ENCODE results near the gene FARS2. TPM values are rescaled to one million over a fixed set of nuclear protein-coding genes. Genes with fewer than 3 reads are reported as not detected.

The FARS2 gene
- total RNA-seq, 2 experiments from 2014 or later = 13.8 to 14.3 TPM

GRCh38 chr6:5582762-5583161, 321.4 kb downstream of the FARS2 start:
- ChIA-PET CTCF (ENCODE audit: unreplicated experiment) (no interaction called here), POLR2A (interaction anchor here (0.6 to 0.7 kb wide), 2 partner anchors 295 to 1980 kb away, joined by 3 to 4 read pairs; no protein-coding TSS in a partner anchor)
- no peak overlapping the region for H3K4me2 ChIP-seq (ENCODE audit: low read length)
- no peak for DNase-seq (ENCODE audit: low spot score)
- no peaks in the 10 kb centered on the region for H3K9me2 ChIP-seq (ENCODE audit: insufficient read depth, low read length)
- no peaks in the 10 kb centered on the region for H3K4me1 ChIP-seq (ENCODE audit: insufficient read depth, low read length, poor library complexity, severe bottlenecking)
- H3K4me3 ChIP-seq (ENCODE audit: low read depth, low read length, poor library complexity, severe bottlenecking) = no peak overlapping the region
- H3K27ac ChIP-seq (ENCODE audit: low read depth, low read length, poor library complexity, severe bottlenecking) = no peak overlapping the region
- no peaks in the 10 kb centered on the region for H4K20me1 ChIP-seq (ENCODE audit: insufficient read depth, low read length)
- TF ChIP-seq CTCF (conservative IDR thresholded peaks at IDR 0.05; ENCODE audit: low read length) (no peak), EZH2phosphoT487 (IDR thresholded peaks at IDR 0.05; ENCODE audit: borderline replicate concordance, low read depth, low read length) (no peak)
- no peaks in the 10 kb centered on the region for H3K9me3 ChIP-seq (ENCODE audit: low read length)
- no TSS peak for BruUV-seq (replicated peaks)
- H2AFZ ChIP-seq (ENCODE audit: low read length) = no peak overlapping the region
- H3K36me3 ChIP-seq (ENCODE audit: insufficient read depth, low read length) = no peaks in the 10 kb centered on the region
- intact Hi-C loops (cut with micrococcal nuclease; ENCODE audit: unreplicated experiment) = no loop called here
- H3K79me2 ChIP-seq (ENCODE audit: insufficient read depth, low read depth, low read length) = no peaks in the 10 kb centered on the region

- Histone ChIP-seq H3K4me2 (ENCODE audit: low read length) (no peak overlapping the region), H4K20me1 (ENCODE audit: insufficient read depth, low read length) (no peaks in the 10 kb centered on the region), H3K36me3 (ENCODE audit: insufficient read depth, low read length) (no peaks in the 10 kb centered on the region), H3K4me1 (ENCODE audit: insufficient read depth, low read length, poor library complexity, severe bottlenecking) (no peaks in the 10 kb centered on the region), H3K9me3 (ENCODE audit: low read length) (no peaks in the 10 kb centered on the region), H3K4me3 (ENCODE audit: low read depth, low read length, poor library complexity, severe bottlenecking) (no peak overlapping the region), H3K27ac (ENCODE audit: low read depth, low read length, poor library complexity, severe bottlenecking) (no peak overlapping the region), H2AFZ (ENCODE audit: low read length) (no peak overlapping the region), H3K79me2 (ENCODE audit: insufficient read depth, low read depth, low read length) (no peaks in the 10 kb centered on the region), H3K9me2 (ENCODE audit: insufficient read depth, low read length) (no peaks in the 10 kb centered on the region)
- CTCF ChIA-PET (ENCODE audit: unreplicated experiment) = no interaction called here
- TF ChIP-seq CTCF (conservative IDR thresholded peaks at IDR 0.05; ENCODE audit: low read length) = no peak
- no peak for TF ChIP-seq EZH2phosphoT487 (IDR thresholded peaks at IDR 0.05; ENCODE audit: borderline replicate concordance, low read depth, low read length)
- intact Hi-C loops (cut with micrococcal nuclease; ENCODE audit: unreplicated experiment) = no loop called here
- POLR2A ChIA-PET = interaction anchor here (0.6 to 0.7 kb wide), 2 partner anchors 294 to 1979 kb away, joined by 3 to 4 read pairs; no protein-coding TSS in a partner anchor
- no peak for DNase-seq (ENCODE audit: low spot score)
- BruUV-seq (replicated peaks) = no TSS peak
Observed at GRCh38 chr6:5583528-5583927, 322.2 kb downstream of the FARS2 start.

- no peaks in the 10 kb centered on the region for H3K9me2 ChIP-seq (ENCODE audit: insufficient read depth, low read length)
- no peaks in the 10 kb centered on the region for H3K9me3 ChIP-seq (ENCODE audit: low read length)
- ChIA-PET POLR2A (interaction anchor here (0.7 to 1.0 kb wide), 2 partner anchors 26 to 243 kb away, joined by 3 read pairs; no protein-coding TSS in a partner anchor), CTCF (ENCODE audit: unreplicated experiment) (no interaction called here)
- H3K4me3 ChIP-seq (ENCODE audit: low read depth, low read length, poor library complexity, severe bottlenecking) = no peak overlapping the region
- BruUV-seq (replicated peaks) = no TSS peak
- DNase-seq (ENCODE audit: low spot score) = no peak
- H3K36me3 ChIP-seq (ENCODE audit: insufficient read depth, low read length) = no peaks in the 10 kb centered on the region
- TF ChIP-seq EZH2phosphoT487 (IDR thresholded peaks at IDR 0.05; ENCODE audit: borderline replicate concordance, low read depth, low read length) (no peak), CTCF (conservative IDR thresholded peaks at IDR 0.05; ENCODE audit: low read length) (no peak)
- H4K20me1 ChIP-seq (ENCODE audit: insufficient read depth, low read length) = no peaks in the 10 kb centered on the region
- no peaks in the 10 kb centered on the region for H3K4me1 ChIP-seq (ENCODE audit: insufficient read depth, low read length, poor library complexity, severe bottlenecking)
- no peak overlapping the region for H3K4me2 ChIP-seq (ENCODE audit: low read length)
- intact Hi-C loops (cut with micrococcal nuclease; ENCODE audit: unreplicated experiment) = no loop called here
- no peaks in the 10 kb centered on the region for H3K79me2 ChIP-seq (ENCODE audit: insufficient read depth, low read depth, low read length)
- H2AFZ ChIP-seq (ENCODE audit: low read length) = no peak overlapping the region
- no peak overlapping the region for H3K27ac ChIP-seq (ENCODE audit: low read depth, low read length, poor library complexity, severe bottlenecking)
Observed at GRCh38 chr6:5584078-5584482, 322.8 kb downstream of the FARS2 start.
